Natural killer cell (primary cell): ENCODE results near the gene DNAH14. TPM values are rescaled to one million over a fixed set of nuclear protein-coding genes. Genes with fewer than 3 reads are reported as not detected.

ENCODE experiments used
- ATAC-seq, 3 donors: fragments of 150-1000 bp in 2 of 3; fragments of 200-7000 bp in 1 of 3; cut with Tn5 transposase; 1 replicate in 1 of 3; 2 replicates in 2 of 3; pipeline ENCODE4 v1.10.0; 2021; ENCODE audit warnings: mild to moderate bottlenecking in 2 of 3, moderate library complexity in 2 of 3
- DNase-seq, 2 donors: peaks; one replicate each; pipeline versions ENCODE4 v3.0.0 to v3.0.0-alpha.2; 2013 to 2021; ENCODE audit warnings: mixed read lengths in 1 of 2
- H3K27ac ChIP-seq: one replicate; pipeline ENCODE4 v1.5.1; 2013; ENCODE audit warnings: mild to moderate bottlenecking, low read length
- H3K27me3 ChIP-seq: one replicate; pipeline ENCODE4 v1.6.1; 2013; ENCODE audit warnings: low read length; ENCODE audit not compliant: control insufficient read depth, insufficient read depth
- H3K36me3 ChIP-seq: one replicate; pipeline ENCODE4 v1.6.1; 2013; ENCODE audit warnings: low read length; ENCODE audit not compliant: control insufficient read depth, insufficient read depth
- H3K4me1 ChIP-seq: one replicate; pipeline ENCODE4 v1.6.1; 2013; ENCODE audit warnings: low read length; ENCODE audit not compliant: control insufficient read depth, insufficient read depth
- H3K4me3 ChIP-seq: one replicate; pipeline ENCODE4 v1.5.1; 2013; ENCODE audit warnings: low read length
- H3K9me3 ChIP-seq: one replicate; pipeline ENCODE4 v1.6.1; 2013; ENCODE audit warnings: low read length; ENCODE audit not compliant: control insufficient read depth, insufficient read depth
- H3K27ac Mint-ChIP-seq, 2 donors: one replicate each; pipeline ENCODE4 v1.8.0; 2022; ENCODE audit warnings: mild to moderate bottlenecking in 2 of 2, mixed read lengths in 2 of 2, moderate library complexity in 1 of 2
- H3K27me3 Mint-ChIP-seq, 2 donors: one replicate each; pipeline ENCODE4 v1.8.0; 2022; ENCODE audit warnings: low read depth in 2 of 2, mixed read lengths in 2 of 2
- H3K36me3 Mint-ChIP-seq: one replicate; pipeline ENCODE4 v1.8.0; 2022; ENCODE audit warnings: mixed read lengths
- H3K4me1 Mint-ChIP-seq, 2 donors: one replicate each; pipeline ENCODE4 v1.8.0; 2022; ENCODE audit warnings: mixed read lengths in 2 of 2
- H3K4me3 Mint-ChIP-seq: one replicate; pipeline ENCODE4 v1.8.0; 2022; ENCODE audit warnings: mild to moderate bottlenecking, moderate library complexity, mixed read lengths
- H3K9me3 Mint-ChIP-seq, 2 donors: one replicate each; pipeline ENCODE4 v1.8.0; 2022; ENCODE audit warnings: mixed read lengths in 2 of 2
- WGBS: methylation state at CpG from one replicate; pipeline ENCODE4 v1.1.7; 2013; ENCODE audit warnings: missing lambda C conversion rate; ENCODE audit not compliant: insufficient coverage; 5-methylcytosine and 5-hydroxymethylcytosine counted together
- intact Hi-C: fragments of 100-400 bp; cut with micrococcal nuclease; formaldehyde crosslinking; loops from one replicate; pipeline ENCODE4 v1.14.2; 2022
- total RNA-seq, 4 donors: library from RNA; stranded (reverse); fragments of 120-200 nt in 1 of 4; gene quantifications; one replicate each; pipeline versions ENCODE4 v1.2.3 to v1.2.4, GENCODE V29; 2013 to 2022
- TF ChIP-seq, protein P1 (sequence below): fragments of 200-600 bp; IDR thresholded peaks from one replicate; pipeline ENCODE4 v1.8.0; 2022; ENCODE audit warnings: antibody characterized with exemption

DNAH14 gene
- total RNA-seq, 3 donors from 2014 or later (not counting 1 experiment from before 2014, with no cell fraction given): 0.35 to 1.3 TPM; not detected in 1

DNA sequence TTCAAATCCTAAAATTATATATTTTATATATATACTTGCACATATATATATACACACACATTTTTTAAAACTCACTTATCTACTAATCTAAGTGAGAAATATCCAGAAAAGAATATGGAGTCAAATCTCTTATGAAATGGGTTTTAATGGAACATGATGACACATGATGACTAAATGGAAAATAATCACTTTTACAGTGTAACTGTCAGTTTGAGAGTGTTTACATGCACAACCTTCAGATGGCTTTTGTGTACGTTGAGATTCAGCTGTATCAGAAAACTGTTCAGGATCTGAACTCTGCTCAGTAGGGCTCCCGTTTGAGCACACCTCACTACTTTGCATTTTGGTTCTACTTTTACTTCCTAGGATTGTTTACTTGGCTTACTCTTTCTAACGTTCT lies 189.8 kb downstream of the DNAH14 start:
- H3K4me1 Mint-ChIP-seq: no peaks in the 10 kb centered on the region
- Histone ChIP-seq H3K27me3 (no peaks in the 10 kb centered on the region), H3K27ac (no peak overlapping the region), H3K4me3 (no peak overlapping the region), H3K4me1 (no peaks in the 10 kb centered on the region), H3K9me3 (no peaks in the 10 kb centered on the region), H3K36me3 (no peaks in the 10 kb centered on the region)
- H3K9me3 Mint-ChIP-seq: no peaks in the 10 kb centered on the region
- TF ChIP-seq, protein P1, sequence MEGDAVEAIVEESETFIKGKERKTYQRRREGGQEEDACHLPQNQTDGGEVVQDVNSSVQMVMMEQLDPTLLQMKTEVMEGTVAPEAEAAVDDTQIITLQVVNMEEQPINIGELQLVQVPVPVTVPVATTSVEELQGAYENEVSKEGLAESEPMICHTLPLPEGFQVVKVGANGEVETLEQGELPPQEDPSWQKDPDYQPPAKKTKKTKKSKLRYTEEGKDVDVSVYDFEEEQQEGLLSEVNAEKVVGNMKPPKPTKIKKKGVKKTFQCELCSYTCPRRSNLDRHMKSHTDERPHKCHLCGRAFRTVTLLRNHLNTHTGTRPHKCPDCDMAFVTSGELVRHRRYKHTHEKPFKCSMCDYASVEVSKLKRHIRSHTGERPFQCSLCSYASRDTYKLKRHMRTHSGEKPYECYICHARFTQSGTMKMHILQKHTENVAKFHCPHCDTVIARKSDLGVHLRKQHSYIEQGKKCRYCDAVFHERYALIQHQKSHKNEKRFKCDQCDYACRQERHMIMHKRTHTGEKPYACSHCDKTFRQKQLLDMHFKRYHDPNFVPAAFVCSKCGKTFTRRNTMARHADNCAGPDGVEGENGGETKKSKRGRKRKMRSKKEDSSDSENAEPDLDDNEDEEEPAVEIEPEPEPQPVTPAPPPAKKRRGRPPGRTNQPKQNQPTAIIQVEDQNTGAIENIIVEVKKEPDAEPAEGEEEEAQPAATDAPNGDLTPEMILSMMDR: no peak
- intact Hi-C loops: no loop called here
- H3K27me3 Mint-ChIP-seq: no peaks in the 10 kb centered on the region
- DNase-seq: no peak
- no peak overlapping the region for H3K27ac Mint-ChIP-seq
- 78% methylated on average over 2 of the region's 3 CpGs for WGBS
- ATAC-seq: no peak
- no peak overlapping the region for H3K4me3 Mint-ChIP-seq
- H3K36me3 Mint-ChIP-seq: no peaks in the 10 kb centered on the region

DNA sequence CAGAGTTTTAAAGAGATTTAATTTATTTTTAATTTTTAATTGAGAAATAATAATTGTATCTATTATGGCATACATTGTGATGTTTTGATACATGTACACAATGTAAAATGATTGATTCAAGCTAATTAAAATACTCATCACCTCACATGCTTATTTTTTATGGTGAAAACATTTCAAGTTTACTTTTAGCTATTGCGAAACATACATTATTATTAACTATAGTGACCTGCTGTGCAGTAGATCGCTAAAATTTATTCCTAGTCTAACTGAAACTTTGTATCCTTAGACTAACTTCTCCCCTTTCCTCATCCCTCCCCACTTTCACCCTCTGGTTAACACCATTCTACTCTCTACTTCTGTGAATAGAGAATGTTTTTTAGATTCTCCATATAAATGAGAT lies 191.6 kb downstream of the DNAH14 start:
- H3K36me3 Mint-ChIP-seq: no peaks in the 10 kb centered on the region
- WGBS: 82% methylated on average over 2 of the region's 2 CpGs
- no peak overlapping the region for H3K4me3 ChIP-seq

DNA sequence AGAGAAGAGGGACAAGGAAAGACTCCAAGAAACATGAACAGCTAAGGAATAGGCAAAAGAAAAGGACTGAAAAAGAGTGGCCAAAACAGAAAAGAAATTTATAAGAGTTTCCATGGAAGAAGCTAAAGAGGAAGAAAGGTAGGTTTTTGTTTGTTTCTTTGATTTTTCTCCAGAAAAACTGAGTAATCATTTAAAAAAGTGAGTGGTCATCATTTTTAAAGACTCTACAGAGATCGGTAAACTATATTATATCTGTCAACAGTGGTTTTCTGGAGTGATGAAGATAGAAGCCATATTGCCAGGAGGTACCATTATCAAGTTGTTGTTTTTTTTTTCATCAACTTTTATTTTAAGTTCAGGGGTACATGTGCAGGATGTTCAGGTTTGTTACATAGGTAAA lies 202.4 kb downstream of the DNAH14 start:
- Mint-ChIP-seq H3K36me3 (no peaks in the 10 kb centered on the region), H3K9me3 (peaks cover 4 to 6% of the 10 kb centered on the region in 2 donors), H3K4me3 (no peak overlapping the region), H3K27me3 (no peaks in the 10 kb centered on the region), H3K27ac (no peak overlapping the region), H3K4me1 (no peaks in the 10 kb centered on the region)
- intact Hi-C loops: no loop called here
- WGBS: no CpG with 5 or more reads among the region's 1 CpG
- DNase-seq (no peak), ATAC-seq (no peak)
- H3K4me3 ChIP-seq: no peak overlapping the region
- no peaks in the 10 kb centered on the region for H3K4me1 ChIP-seq
- no peaks in the 10 kb centered on the region for H3K9me3 ChIP-seq
- H3K27ac ChIP-seq: no peak overlapping the region
- H3K36me3 ChIP-seq: no peaks in the 10 kb centered on the region
- H3K27me3 ChIP-seq: no peaks in the 10 kb centered on the region
- TF ChIP-seq, protein P1: no peak

More for the DNA sequence above, 191.6 kb downstream of the DNAH14 start:
- H3K27me3 Mint-ChIP-seq: no peaks in the 10 kb centered on the region
- TF ChIP-seq, protein P1: no peak
- no peak overlapping the region for H3K4me3 Mint-ChIP-seq
- DNase-seq (no peak), ATAC-seq (no peak)
- intact Hi-C loops: no loop called here
- H3K4me1 Mint-ChIP-seq: no peaks in the 10 kb centered on the region
- no peak overlapping the region for H3K27ac ChIP-seq
- peaks cover 0 to 2% of the 10 kb centered on the region in 2 donors for H3K9me3 Mint-ChIP-seq
- no peaks in the 10 kb centered on the region for H3K9me3 ChIP-seq
- no peaks in the 10 kb centered on the region for H3K4me1 ChIP-seq
- no peak overlapping the region for H3K27ac Mint-ChIP-seq
- no peaks in the 10 kb centered on the region for H3K36me3 ChIP-seq
- H3K27me3 ChIP-seq: no peaks in the 10 kb centered on the region

DNA sequence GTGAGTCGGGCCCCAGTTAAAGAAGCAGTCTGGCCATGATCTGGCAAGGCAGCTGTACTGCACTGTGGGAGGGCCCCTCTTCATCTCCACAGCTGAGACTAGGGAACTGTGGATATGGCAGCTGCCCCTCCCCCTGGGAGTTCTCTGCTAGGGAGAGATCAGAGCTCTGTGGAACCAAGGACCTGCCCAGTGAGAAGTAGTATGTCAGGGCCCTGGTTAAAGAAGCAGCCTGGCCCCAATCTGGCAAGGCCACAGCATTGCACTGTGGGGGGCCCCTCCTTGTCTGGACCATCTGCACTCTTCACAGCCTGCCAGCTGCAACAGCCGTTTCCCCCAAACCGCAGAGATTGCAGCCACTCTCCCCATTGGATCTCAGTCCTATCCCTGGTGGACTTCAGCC lies 208.5 kb downstream of the DNAH14 start:
- H3K27ac ChIP-seq: no peak overlapping the region
- no peak for ATAC-seq
- H3K4me1 Mint-ChIP-seq: no peaks in the 10 kb centered on the region

More for the DNA sequence above, 208.5 kb downstream of the DNAH14 start:
- H3K27me3 Mint-ChIP-seq: no peaks in the 10 kb centered on the region
- no peak for DNase-seq
- intact Hi-C loops: no loop called here
- Histone ChIP-seq H3K4me3 (no peak overlapping the region), H3K9me3 (no peaks in the 10 kb centered on the region), H3K27me3 (no peaks in the 10 kb centered on the region), H3K36me3 (no peaks in the 10 kb centered on the region), H3K4me1 (no peaks in the 10 kb centered on the region)
- peaks cover 4 to 8% of the 10 kb centered on the region in 2 donors for H3K9me3 Mint-ChIP-seq
- H3K27ac Mint-ChIP-seq: no peak overlapping the region
- WGBS: 90% methylated on average over 3 of the region's 3 CpGs
- TF ChIP-seq, protein P1: no peak
- no peak overlapping the region for H3K4me3 Mint-ChIP-seq
- no peaks in the 10 kb centered on the region for H3K36me3 Mint-ChIP-seq
